Pancreas (tissue), 10 donors: Measurements from ENCODE around the gene CCDC92. TPM values are rescaled to one million over a fixed set of nuclear protein-coding genes. Genes with fewer than 3 reads are reported as not detected.

Source experiments
- ATAC-seq, 4 donors: fragments of 200-7000 bp; cut with Tn5 transposase; one replicate each; pipeline versions ENCODE4 v1.8.0 to v1.9.1; 2020; ENCODE audit warnings: mild to moderate bottlenecking in 4 of 4, moderate library complexity in 4 of 4
- DNase-seq, 6 donors: peaks; one replicate each; pipeline ENCODE4 v3.0.0-alpha.2; 2020
- FAIRE-seq: peaks from 2 replicates; lab custom pipeline; 2012; peaks lifted over from hg19 to GRCh38; lab: Jason Lieb, UNC
- H3K27ac ChIP-seq, 4 donors: fragments of 200-600 bp; sonication (generic); 1 replicate in 3 of 4; 2 replicates in 1 of 4; pipeline versions ENCODE4 v1.5.0 to v1.8.0; 2020
- H3K27me3 ChIP-seq, 4 donors: fragments of 200-600 bp; one replicate each; pipeline ENCODE4 v1.8.0; 2021
- H3K36me3 ChIP-seq, 3 donors: fragments of 200-600 bp; sonication (generic) in 1 of 3; one replicate each; pipeline versions ENCODE4 v1.5.0 to v1.8.0; 2020 to 2021
- H3K4me1 ChIP-seq, 3 donors: fragments of 200-600 bp; one replicate each; pipeline ENCODE4 v1.8.0; 2021
- H3K4me3 ChIP-seq, 4 donors: fragments of 200-600 bp; sonication (generic) in 2 of 4; one replicate each; pipeline versions ENCODE4 v1.5.0 to v1.8.0; 2020 to 2021
- H3K9me3 ChIP-seq, 4 donors: fragments of 200-600 bp; one replicate each; pipeline ENCODE4 v1.8.0; 2021
- CTCF ChIP-seq, 4 donors: fragments of 200-600 bp; sonication (generic) in 3 of 4; IDR thresholded peaks; one replicate each; pipeline versions ENCODE4 v1.5.0 to v1.8.0; 2021; ENCODE audit warnings: antibody characterized with exemption in 4 of 4
- WGBS, 2 donors: extraction: QIAGEN DNeasy Blood & Tissue Kit; methylation state at CpG; one replicate each; pipeline ENCODE4 v1.1.7; 2013; 5-methylcytosine and 5-hydroxymethylcytosine counted together
- intact Hi-C, 3 donors: fragments of 100-400 bp; cut with DNase I; formaldehyde crosslinking; loops; one replicate each; pipeline versions ENCODE4 v1.11.1 to v1.14.2; 2022
- polyA plus RNA-seq, 2 donors: library from polyadenylated mRNA; stranded (reverse); fragments of 200-250 nt; gene quantifications; one replicate each; pipeline ENCODE4 v1.2.3, GENCODE V29; 2013
- total RNA-seq, 6 donors: library from RNA; stranded (reverse); fragmentation: NEBNext Ultra II Directional in 4 of 6; extraction: Animal tissue kit (Norgen Biotek cat#: 25700) in 4 of 6; gene quantifications; one replicate each; pipeline versions ENCODE4 v1.2.1 to v1.2.4, GENCODE V29; 2021 to 2023
- donor health status: healthy with polysubstance abuse.
- donor health status: DM: no; HTN: no; CAD: no; lungs with moderate emphysema.
- donor health status: DM: no; HTN: no; CAD: no.
- donor health status: control.
- donor health status: control.
- donor health status: Bipolar disorder and iron deficiency.
- donor health status: DM: yes; HTN: yes; CAD: no.
- donor health status: DM: no; HTN: no; CAD: no.
- donor health status: DM: no; HTN: no; CAD: no.
- donor health status: DM: yes; HTN: yes; CAD: no.

The CCDC92 gene
- total and polyA plus RNA-seq, 8 donors = 9.2 to 29.4 (median 12.0) TPM

GRCh38 chr12:123951467-123951866, 21.2 kb downstream of the CCDC92 start:
- WGBS, 2 donors = 81 to 87% methylated on average over 4 of the region's 4 CpGs
- Histone ChIP-seq H3K4me1 (peaks cover 0 to 9% (median 8%) of the 10 kb centered on the region in 3 donors), H3K27me3 (no peaks in the 10 kb centered on the region), H3K27ac (no peak overlapping the region), H3K36me3 (no peaks in the 10 kb centered on the region), H3K4me3 (no peak overlapping the region), H3K9me3 (no peaks in the 10 kb centered on the region)
- intact Hi-C loops = no loop called here
- no peak for ATAC-seq
- TF ChIP-seq CTCF (IDR thresholded peaks at IDR 0.05) = no peak
- no peak for DNase-seq
- no peak for FAIRE-seq

GRCh38 chr12:123950476-123951349, 21.9 kb downstream of the CCDC92 start:
- peak; percentile 55 to 92 (median 78) for ATAC-seq
- no peak for TF ChIP-seq CTCF (IDR thresholded peaks at IDR 0.05)
- DNase-seq = no peak
- FAIRE-seq = no peak
- 80% methylated on average over 15 of the region's 15 CpGs for WGBS, 2 donors
- peaks cover 0 to 9% (median 8%) of the 10 kb centered on the region in 3 donors for H3K4me1 ChIP-seq
- H3K4me3 ChIP-seq = no peak overlapping the region
- no peaks in the 10 kb centered on the region for H3K36me3 ChIP-seq
- intact Hi-C loops = no loop called here
- no peaks in the 10 kb centered on the region for H3K27me3 ChIP-seq
- H3K9me3 ChIP-seq = no peaks in the 10 kb centered on the region
- no peak overlapping the region for H3K27ac ChIP-seq

GRCh38 chr12:123949770-123950165, 22.9 kb downstream of the CCDC92 start:
- Histone ChIP-seq H3K27ac (no peak overlapping the region), H3K4me1 (peaks cover 0 to 9% (median 8%) of the 10 kb centered on the region in 3 donors), H3K9me3 (no peaks in the 10 kb centered on the region), H3K4me3 (no peak overlapping the region), H3K27me3 (no peaks in the 10 kb centered on the region), H3K36me3 (no peaks in the 10 kb centered on the region)
- WGBS, 2 donors = 95% methylated on average over 15 of the region's 15 CpGs
- intact Hi-C loops = no loop called here
- no peak for TF ChIP-seq CTCF (IDR thresholded peaks at IDR 0.05)
- DNase-seq = no peak
- no peak for ATAC-seq
- no peak for FAIRE-seq

GRCh38 chr12:123948796-123949769, 23.5 kb downstream of the CCDC92 start:
- no peak for DNase-seq
- H3K36me3 ChIP-seq = no peaks in the 10 kb centered on the region
- H3K27ac ChIP-seq = no peak overlapping the region
- H3K9me3 ChIP-seq = no peaks in the 10 kb centered on the region
- no peak overlapping the region for H3K4me3 ChIP-seq
- H3K4me1 ChIP-seq = peaks cover 0 to 9% (median 8%) of the 10 kb centered on the region in 3 donors
- 76 to 81% methylated on average over 19 of the region's 19 CpGs for WGBS, 2 donors
- no peak for TF ChIP-seq CTCF (IDR thresholded peaks at IDR 0.05)
- intact Hi-C loops = no loop called here
- no peaks in the 10 kb centered on the region for H3K27me3 ChIP-seq
- no peak for ATAC-seq
- no peak for FAIRE-seq
